PC-9 (cell line): ENCODE measurements around the gene BPIFB1. TPM values are rescaled to one million over a fixed set of nuclear protein-coding genes. Genes with fewer than 3 reads are reported as not detected.

Experiments
- BruUV-seq: library from RNA; stranded (reverse); fragments of 400-500 nt; replicated peaks from 2 replicates; lab custom pipeline; 2021; lab: Mats Ljungman, UMichigan
- CTCF ChIA-PET: fragments of 300-600 bp; sonication (Branson Sonifier 250); formaldehyde crosslinking; loops from one replicate; lab custom pipeline; 2022; ENCODE audit warnings: antibody characterized with exemption; lab: Charles Lee
- POLR2A ChIA-PET: fragments of 300-600 bp; sonication (Branson Sonifier 250); formaldehyde crosslinking; loops from one replicate; lab custom pipeline; 2022; ENCODE audit warnings: antibody characterized with exemption; ENCODE audit not compliant: unreplicated experiment; lab: Charles Lee
- DNase-seq, 2 experiments: peaks; one replicate each; pipeline versions ENCODE4 v3.0.0 to v3.0.0-alpha.2; 2015 to 2022; ENCODE audit warnings: mixed read lengths in 1 of 2
- H2AFZ ChIP-seq: fragments of 200-600 bp; sonication (generic); 2 replicates; pipeline ENCODE4 v1.8.1; 2017; ENCODE audit warnings: antibody characterized with exemption
- H3F3A ChIP-seq: fragments of 200-600 bp; sonication (generic); 2 replicates; pipeline ENCODE4 v1.8.1; 2017; ENCODE audit warnings: antibody characterized with exemption, mild to moderate bottlenecking, low read depth; ENCODE audit not compliant: insufficient read depth
- H3K27ac ChIP-seq: fragments of 200-600 bp; sonication (generic); 2 replicates; pipeline ENCODE4 v1.6.1; 2016; ENCODE audit warnings: mixed run types
- H3K27me3 ChIP-seq: fragments of 200-600 bp; sonication (generic); 2 replicates; pipeline ENCODE4 v1.6.1; 2016; ENCODE audit warnings: low read depth, mixed run types; ENCODE audit not compliant: insufficient read depth
- H3K36me3 ChIP-seq: fragments of 200-600 bp; sonication (generic); 2 replicates; pipeline ENCODE4 v1.6.1; 2016; ENCODE audit warnings: low read depth, mixed run types
- H3K4me1 ChIP-seq: fragments of 200-600 bp; sonication (generic); replicated peaks from 2 replicates; pipeline ENCODE4 v1.6.1; 2016; ENCODE audit warnings: mixed run types; ENCODE audit not compliant: insufficient read depth
- H3K4me2 ChIP-seq: fragments of 200-600 bp; sonication (generic); 2 replicates; pipeline ENCODE4 v1.6.1; 2017; ENCODE audit warnings: mixed run types
- H3K4me3 ChIP-seq: fragments of 200-600 bp; sonication (generic); 2 replicates; pipeline ENCODE4 v1.6.1; 2016; ENCODE audit warnings: mixed run types
- H3K79me2 ChIP-seq: fragments of 200-600 bp; sonication (generic); 2 replicates; pipeline ENCODE4 v1.6.1; 2017; ENCODE audit warnings: low read depth, mixed run types
- H3K9me2 ChIP-seq: fragments of 200-600 bp; sonication (generic); 2 replicates; pipeline ENCODE4 v1.8.1; 2017; ENCODE audit warnings: mild to moderate bottlenecking; ENCODE audit not compliant: insufficient read depth
- H3K9me3 ChIP-seq: fragments of 200-600 bp; sonication (generic); 2 replicates; pipeline ENCODE4 v1.8.1; 2016; ENCODE audit warnings: low read depth; ENCODE audit not compliant: insufficient read depth
- H4K20me1 ChIP-seq: fragments of 200-600 bp; sonication (generic); 2 replicates; pipeline ENCODE4 v1.8.1; 2017; ENCODE audit not compliant: insufficient read depth
- EZH2 ChIP-seq: fragments of 200-600 bp; sonication (generic); IDR thresholded peaks from 2 replicates; pipeline ENCODE4 v1.8.0; 2017; ENCODE audit warnings: antibody characterized with exemption, low read depth
- intact Hi-C: fragments of 100-400 bp; cut with micrococcal nuclease; formaldehyde crosslinking; loops from one replicate; pipeline ENCODE4 v1.10.0; 2022; ENCODE audit not compliant: unreplicated experiment
- total RNA-seq: library from RNA; stranded (reverse); gene quantifications from 2 replicates; pipeline ENCODE4 v1.2.3, GENCODE V29; 2021
- TF ChIP-seq, protein P1 (sequence below): fragments of 200-600 bp; sonication (generic); conservative IDR thresholded peaks from 2 replicates; pipeline ENCODE4 v1.6.1; 2017; ENCODE audit warnings: mixed run types, antibody characterized with exemption, mild to moderate bottlenecking, moderate library complexity

The BPIFB1 gene
- total RNA-seq, 1 experiment from 2014 or later: not detected

DNA sequence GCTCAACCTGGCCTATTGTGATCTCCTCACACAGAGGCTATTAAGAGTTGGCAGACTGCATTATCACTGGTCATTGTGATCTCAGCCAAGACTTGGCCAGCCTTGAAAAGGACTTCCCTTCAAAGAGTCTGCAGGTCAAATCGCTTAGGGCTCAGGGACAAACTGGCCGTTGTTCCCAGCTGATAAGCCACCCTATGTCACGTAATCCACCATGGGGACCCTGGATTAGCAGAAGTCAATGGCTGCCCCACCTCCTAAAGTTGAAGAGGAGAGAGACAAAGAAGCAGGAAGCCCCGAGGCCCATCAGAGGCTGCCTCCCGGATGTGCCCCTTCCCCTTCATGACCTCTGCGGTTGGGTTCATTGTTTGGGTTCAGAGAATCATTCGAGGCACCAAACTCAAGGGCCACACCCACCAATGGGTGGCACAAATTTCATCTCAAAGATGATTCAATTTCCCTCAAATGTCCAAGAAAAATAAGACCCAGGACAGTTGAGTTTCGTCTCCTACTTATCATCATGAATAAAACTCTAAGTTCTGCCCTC, 56.6 kb downstream of the BPIFB1 start:
- no peaks in the 10 kb centered on the region for H3K4me1 ChIP-seq
- intact Hi-C loops: no loop called here
- no peak for TF ChIP-seq EZH2
- TF ChIP-seq, protein P1, sequence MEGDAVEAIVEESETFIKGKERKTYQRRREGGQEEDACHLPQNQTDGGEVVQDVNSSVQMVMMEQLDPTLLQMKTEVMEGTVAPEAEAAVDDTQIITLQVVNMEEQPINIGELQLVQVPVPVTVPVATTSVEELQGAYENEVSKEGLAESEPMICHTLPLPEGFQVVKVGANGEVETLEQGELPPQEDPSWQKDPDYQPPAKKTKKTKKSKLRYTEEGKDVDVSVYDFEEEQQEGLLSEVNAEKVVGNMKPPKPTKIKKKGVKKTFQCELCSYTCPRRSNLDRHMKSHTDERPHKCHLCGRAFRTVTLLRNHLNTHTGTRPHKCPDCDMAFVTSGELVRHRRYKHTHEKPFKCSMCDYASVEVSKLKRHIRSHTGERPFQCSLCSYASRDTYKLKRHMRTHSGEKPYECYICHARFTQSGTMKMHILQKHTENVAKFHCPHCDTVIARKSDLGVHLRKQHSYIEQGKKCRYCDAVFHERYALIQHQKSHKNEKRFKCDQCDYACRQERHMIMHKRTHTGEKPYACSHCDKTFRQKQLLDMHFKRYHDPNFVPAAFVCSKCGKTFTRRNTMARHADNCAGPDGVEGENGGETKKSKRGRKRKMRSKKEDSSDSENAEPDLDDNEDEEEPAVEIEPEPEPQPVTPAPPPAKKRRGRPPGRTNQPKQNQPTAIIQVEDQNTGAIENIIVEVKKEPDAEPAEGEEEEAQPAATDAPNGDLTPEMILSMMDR: no peak
- H3K27ac ChIP-seq: no peak overlapping the region
- no peaks in the 10 kb centered on the region for H3K79me2 ChIP-seq
- POLR2A ChIA-PET: no interaction called here
- H3K4me2 ChIP-seq: no peak overlapping the region
- H4K20me1 ChIP-seq: no peaks in the 10 kb centered on the region
- H3K36me3 ChIP-seq: no peaks in the 10 kb centered on the region
- H3K27me3 ChIP-seq: no peaks in the 10 kb centered on the region; the same call in 1 of the 2 replicates
- H3K9me2 ChIP-seq: no peaks in the 10 kb centered on the region
- H3K9me3 ChIP-seq: no peaks in the 10 kb centered on the region
- no peak overlapping the region for H3K4me3 ChIP-seq
- DNase-seq: no peak
- no peak overlapping the region for H2AFZ ChIP-seq
- no TSS peak for BruUV-seq
- no peaks in the 10 kb centered on the region for H3F3A ChIP-seq
- CTCF ChIA-PET: no interaction called here

DNA sequence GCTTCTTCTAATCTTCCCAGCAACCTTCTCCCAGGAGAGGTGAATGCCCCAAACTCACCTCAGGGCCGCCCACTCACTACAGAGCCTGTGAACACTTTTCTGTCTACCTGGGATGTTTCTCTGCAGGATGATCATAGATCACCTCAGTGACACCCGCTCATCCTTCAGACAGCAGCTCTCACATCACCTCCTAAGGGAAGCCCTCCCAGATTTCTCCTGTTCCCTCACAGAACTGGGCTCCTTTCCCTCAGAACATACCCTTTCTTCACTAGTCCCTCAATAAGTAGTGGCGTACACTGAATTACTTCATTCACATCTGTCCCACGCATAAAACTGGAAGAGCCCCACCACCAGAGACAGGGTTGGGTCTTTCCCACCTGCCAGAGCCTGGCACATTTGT, 60.5 kb downstream of the BPIFB1 start:
- Histone ChIP-seq H3F3A (no peaks in the 10 kb centered on the region), H3K9me3 (no peaks in the 10 kb centered on the region), H3K4me2 (no peak overlapping the region), H3K27me3 (no peaks in the 10 kb centered on the region), H2AFZ (no peak overlapping the region), H3K4me3 (no peak overlapping the region), H3K79me2 (no peaks in the 10 kb centered on the region), H3K36me3 (no peaks in the 10 kb centered on the region), H3K4me1 (no peaks in the 10 kb centered on the region), H3K9me2 (no peaks in the 10 kb centered on the region), H3K27ac (no peak overlapping the region), H4K20me1 (no peaks in the 10 kb centered on the region)
- BruUV-seq: no TSS peak
- ChIA-PET CTCF (interaction anchor here (0.7 kb wide), 1 partner anchor 60 kb away, joined by 7 read pairs; no protein-coding TSS in a partner anchor), POLR2A (no interaction called here)
- no peak for TF ChIP-seq EZH2
- TF ChIP-seq, protein P1: no peak
- intact Hi-C loops: no loop called here
- no peak for DNase-seq

DNA sequence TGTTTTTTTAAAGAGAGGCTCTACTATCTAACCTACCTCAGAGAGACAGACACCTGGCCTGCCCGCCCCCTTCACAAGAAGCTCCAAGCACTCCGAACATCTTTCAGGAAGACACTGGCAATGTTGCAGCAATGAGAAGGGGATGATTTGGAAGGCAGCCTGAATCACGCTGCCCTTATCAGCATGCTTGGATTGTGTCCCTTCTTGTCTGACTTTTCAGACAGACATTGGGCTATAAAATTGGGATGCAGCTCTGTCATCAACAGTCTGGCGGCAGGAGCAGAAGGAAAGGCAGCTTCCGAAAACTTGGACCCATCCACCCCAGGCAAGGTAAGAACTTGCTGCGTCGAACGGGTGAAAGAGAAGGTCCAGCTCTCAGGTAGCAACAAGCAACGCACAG, 62.3 kb downstream of the BPIFB1 start:
- H3K4me1 ChIP-seq: no peaks in the 10 kb centered on the region
- no peaks in the 10 kb centered on the region for H3F3A ChIP-seq
- H3K27ac ChIP-seq: no peak overlapping the region
- no peak overlapping the region for H2AFZ ChIP-seq
- BruUV-seq: no TSS peak
- TF ChIP-seq, protein P1: no peak
- TF ChIP-seq EZH2: no peak
- H3K27me3 ChIP-seq: no peaks in the 10 kb centered on the region
- ChIA-PET POLR2A (interaction anchor here (0.7 kb wide), 1 partner anchor 41 kb away, joined by 3 read pairs; no protein-coding TSS in a partner anchor), CTCF (no interaction called here)
- no peak overlapping the region for H3K4me2 ChIP-seq
- H3K79me2 ChIP-seq: no peaks in the 10 kb centered on the region
- H3K4me3 ChIP-seq: no peak overlapping the region
- H4K20me1 ChIP-seq: no peaks in the 10 kb centered on the region
- DNase-seq: no peak
- H3K9me2 ChIP-seq: no peaks in the 10 kb centered on the region
- intact Hi-C loops: no loop called here
- H3K36me3 ChIP-seq: no peaks in the 10 kb centered on the region
- H3K9me3 ChIP-seq: no peaks in the 10 kb centered on the region
